Activated T-cell treated with anti-CD3 and anti-CD28 coated beads, Interleukin-2, amount 50 U/mL, for 4 hours (primary cell): ENCODE measurements around the gene SEPHS1. TPM values are rescaled to one million over a fixed set of nuclear protein-coding genes. Genes with fewer than 3 reads are reported as not detected.
"Not testable (repeated sequence)": the region's sequence is repeated elsewhere in the genome, so short reads cannot be mapped to it uniquely, and the experiment has no call there.

Experiments
- ATAC-seq, 2 donors: fragments of 200-7000 bp; cut with Tn5 transposase; one replicate each; pipeline ENCODE4 v1.10.0; 2021
- DNase-seq: peaks from one replicate; pipeline ENCODE4 v3.0.0-alpha.2; 2020
- H3K27me3 Mint-ChIP-seq: one replicate; pipeline ENCODE4 v1.8.0; 2021; ENCODE audit warnings: low read depth, mixed read lengths
- H3K36me3 Mint-ChIP-seq: one replicate; pipeline ENCODE4 v1.8.0; 2022; ENCODE audit warnings: mixed read lengths; ENCODE audit not compliant: insufficient read depth
- H3K4me1 Mint-ChIP-seq: one replicate; pipeline ENCODE4 v1.8.0; 2021; ENCODE audit warnings: low read depth, mixed read lengths
- H3K4me3 Mint-ChIP-seq: one replicate; pipeline ENCODE4 v1.8.0; 2021; ENCODE audit warnings: mild to moderate bottlenecking, moderate library complexity, mixed read lengths
- H3K9me3 Mint-ChIP-seq: one replicate; pipeline ENCODE4 v1.8.0; 2021; ENCODE audit warnings: mixed read lengths
- total RNA-seq, 3 donors: library from RNA; stranded (reverse); gene quantifications; one replicate each; pipeline ENCODE4 v1.2.1, GENCODE V29; 2021

Gene SEPHS1
- total RNA-seq, 3 donors from 2014 or later, result 43.4 to 56.2 (median 48.5) TPM

DNA sequence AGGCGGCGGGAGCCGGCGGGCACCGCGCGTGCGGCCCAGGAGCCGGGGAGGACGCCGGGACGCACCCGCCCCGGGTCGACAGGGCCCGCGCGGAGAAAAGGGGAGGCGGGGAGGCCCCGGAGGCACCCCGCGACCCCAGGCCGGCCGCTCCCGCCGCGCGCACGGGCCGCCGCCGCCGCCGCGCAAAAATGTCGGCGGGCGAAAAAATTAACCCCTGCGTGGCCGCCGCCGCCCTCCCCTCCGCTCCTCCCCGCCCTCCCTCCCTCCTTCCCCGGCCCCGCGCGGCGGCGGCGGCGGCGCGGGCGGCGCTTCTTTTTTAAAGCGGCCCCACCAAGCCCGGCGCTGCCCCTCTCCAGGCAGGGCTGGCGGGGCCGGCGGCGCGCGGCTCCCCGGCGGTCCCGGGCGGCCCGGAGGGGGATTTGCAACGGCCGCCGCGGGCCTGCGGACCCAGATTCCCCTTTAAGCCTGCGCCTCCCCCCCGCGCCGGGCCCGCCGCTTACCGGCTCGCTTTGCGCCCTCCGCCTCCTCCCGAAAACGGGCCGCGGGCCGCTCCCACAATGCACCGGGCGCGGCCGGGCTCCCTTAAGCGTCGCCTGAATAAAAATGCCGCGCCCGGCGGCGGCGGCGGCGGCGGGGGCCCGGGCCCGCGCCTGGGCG lies 465 bp downstream of the SEPHS1 start:
- Mint-ChIP-seq H3K4me1 (peaks cover 57% of the 10 kb centered on the region), H3K27me3 (no peaks in the 10 kb centered on the region), H3K4me3 (peak overlapping the region; percentile 52), H3K9me3 (no peaks in the 10 kb centered on the region), H3K36me3 (peaks cover 9% of the 10 kb centered on the region)
- ATAC-seq (peak; percentile 70 to 73), DNase-seq (peak; percentile 68)

DNA sequence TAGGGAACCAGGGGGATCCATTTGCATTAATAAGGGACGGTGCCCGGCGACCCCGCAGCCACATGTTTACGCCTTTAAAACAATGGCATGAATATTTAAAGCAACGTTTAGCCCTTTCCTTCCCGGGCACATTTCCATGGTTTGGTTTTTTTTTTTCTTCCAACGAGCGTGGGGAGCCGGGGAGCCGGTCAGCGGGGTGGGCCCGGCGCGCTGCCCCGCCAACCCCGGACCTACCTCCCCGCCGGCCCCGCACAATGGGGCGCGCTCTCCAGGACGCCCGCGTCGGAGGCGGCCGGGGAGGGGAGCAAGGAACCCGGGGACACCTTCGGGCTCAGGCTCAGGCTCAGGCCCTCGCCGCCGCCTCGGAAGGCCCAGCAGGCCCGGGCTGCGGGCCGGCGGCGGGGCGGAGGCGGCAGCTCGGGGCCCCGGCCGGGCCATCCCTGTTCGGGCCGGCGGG lies 1.0 kb downstream of the SEPHS1 start:
- H3K9me3 Mint-ChIP-seq, result no peaks in the 10 kb centered on the region
- peak overlapping the region; percentile 83 for H3K4me3 Mint-ChIP-seq
- peaks cover 53% of the 10 kb centered on the region for H3K4me1 Mint-ChIP-seq
- ATAC-seq (peak; percentile 18 to 34), DNase-seq (peak; percentile 9)
- no peaks in the 10 kb centered on the region for H3K27me3 Mint-ChIP-seq
- peaks cover 9% of the 10 kb centered on the region for H3K36me3 Mint-ChIP-seq

DNA sequence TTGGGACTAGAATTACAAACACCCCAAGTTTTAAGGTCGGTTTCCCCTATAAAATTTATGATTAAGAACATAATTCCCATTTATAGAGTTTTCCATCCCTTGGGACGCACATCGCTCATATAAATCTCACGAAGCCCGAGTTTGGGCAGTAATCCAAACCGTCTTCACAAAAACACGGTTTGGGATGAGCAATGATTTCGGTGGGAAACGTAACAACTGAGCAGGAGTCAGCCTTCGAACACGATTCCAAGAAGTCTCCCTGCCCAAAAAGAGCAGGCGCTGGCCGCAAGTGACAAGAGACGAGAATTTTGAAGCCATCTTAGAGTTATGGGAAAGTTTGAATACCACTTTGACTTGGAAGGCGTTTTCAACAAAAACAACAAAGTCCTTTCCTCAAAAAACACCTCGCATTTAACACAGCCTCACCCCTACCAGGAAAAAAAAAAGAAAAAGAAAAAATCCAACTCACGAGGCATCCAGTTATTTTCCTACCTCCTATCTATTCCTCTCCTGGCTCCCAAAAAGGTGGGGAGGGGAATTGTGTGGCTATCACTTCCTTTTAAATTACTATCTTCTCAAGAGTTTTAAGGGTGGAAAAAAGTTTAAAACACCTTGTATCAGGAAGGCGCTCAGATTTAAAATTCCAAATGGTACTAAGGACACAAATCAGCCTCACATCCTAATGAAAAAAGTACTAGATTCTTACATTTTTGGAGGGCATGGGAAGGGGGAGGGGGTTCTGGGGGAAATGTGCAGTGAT lies 1.6 kb downstream of the SEPHS1 start:
- H3K36me3 Mint-ChIP-seq, result peaks cover 9% of the 10 kb centered on the region
- H3K27me3 Mint-ChIP-seq, result no peaks in the 10 kb centered on the region
- no peak for DNase-seq
- H3K4me3 Mint-ChIP-seq, result peak overlapping the region; percentile 83
- no peak for ATAC-seq
- no peaks in the 10 kb centered on the region for H3K9me3 Mint-ChIP-seq
- peaks cover 47% of the 10 kb centered on the region for H3K4me1 Mint-ChIP-seq

- peak overlapping the region; percentile 35 for H3K4me3 Mint-ChIP-seq
- peak; percentile 6 for DNase-seq
- peaks cover 18% of the 10 kb centered on the region for H3K36me3 Mint-ChIP-seq
- H3K4me1 Mint-ChIP-seq, result peaks cover 33% of the 10 kb centered on the region
- peak; percentile 87 to 89 for ATAC-seq
- H3K9me3 Mint-ChIP-seq, result no peaks in the 10 kb centered on the region
- H3K27me3 Mint-ChIP-seq, result no peaks in the 10 kb centered on the region
Observed at GRCh38 chr10:13340626-13341376, 7.3 kb downstream of the SEPHS1 start.

DNA sequence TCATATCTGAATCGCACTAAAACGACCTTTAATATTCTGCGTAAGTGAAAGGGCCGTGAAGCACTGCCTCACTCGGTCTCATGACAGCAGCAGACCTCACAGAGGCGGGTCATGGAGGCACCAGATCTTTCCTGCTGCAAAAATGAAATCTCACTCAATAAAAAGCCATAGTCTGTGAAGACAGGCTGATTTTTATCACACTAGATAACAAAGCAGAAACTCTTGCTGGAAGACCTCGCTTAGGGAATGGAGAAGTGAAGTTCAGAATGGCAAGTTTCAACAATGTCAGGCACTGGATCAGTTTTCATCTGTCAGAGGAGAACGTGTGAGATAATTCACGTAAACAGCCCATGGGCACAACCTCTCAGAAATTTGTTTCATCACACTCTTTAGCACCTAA lies 8.0 kb downstream of the SEPHS1 start:
- DNase-seq, result no peak
- Mint-ChIP-seq H3K9me3 (no peaks in the 10 kb centered on the region), H3K4me1 (peaks cover 27% of the 10 kb centered on the region), H3K4me3 (peak overlapping the region; percentile 35), H3K36me3 (peaks cover 18% of the 10 kb centered on the region), H3K27me3 (no peaks in the 10 kb centered on the region)
- ATAC-seq, result peak in 1 of 2 donors; percentile 24

GRCh38 chr10:13338390-13339110 lies 9.5 kb downstream of the SEPHS1 start:
- H3K27me3 Mint-ChIP-seq, result no peaks in the 10 kb centered on the region
- ATAC-seq, result no peak
- peaks cover 19% of the 10 kb centered on the region for H3K4me1 Mint-ChIP-seq
- no peak for DNase-seq
- H3K36me3 Mint-ChIP-seq, result peaks cover 16% of the 10 kb centered on the region
- no peaks in the 10 kb centered on the region for H3K9me3 Mint-ChIP-seq
- no peak overlapping the region for H3K4me3 Mint-ChIP-seq

GRCh38 chr10:13337827-13338196 lies 10.3 kb downstream of the SEPHS1 start:
- no peak for ATAC-seq
- H3K9me3 Mint-ChIP-seq, result no peaks in the 10 kb centered on the region
- no peak overlapping the region for H3K4me3 Mint-ChIP-seq
- no peaks in the 10 kb centered on the region for H3K27me3 Mint-ChIP-seq
- peaks cover 19% of the 10 kb centered on the region for H3K4me1 Mint-ChIP-seq
- no peak for DNase-seq
- peaks cover 14% of the 10 kb centered on the region for H3K36me3 Mint-ChIP-seq

DNA sequence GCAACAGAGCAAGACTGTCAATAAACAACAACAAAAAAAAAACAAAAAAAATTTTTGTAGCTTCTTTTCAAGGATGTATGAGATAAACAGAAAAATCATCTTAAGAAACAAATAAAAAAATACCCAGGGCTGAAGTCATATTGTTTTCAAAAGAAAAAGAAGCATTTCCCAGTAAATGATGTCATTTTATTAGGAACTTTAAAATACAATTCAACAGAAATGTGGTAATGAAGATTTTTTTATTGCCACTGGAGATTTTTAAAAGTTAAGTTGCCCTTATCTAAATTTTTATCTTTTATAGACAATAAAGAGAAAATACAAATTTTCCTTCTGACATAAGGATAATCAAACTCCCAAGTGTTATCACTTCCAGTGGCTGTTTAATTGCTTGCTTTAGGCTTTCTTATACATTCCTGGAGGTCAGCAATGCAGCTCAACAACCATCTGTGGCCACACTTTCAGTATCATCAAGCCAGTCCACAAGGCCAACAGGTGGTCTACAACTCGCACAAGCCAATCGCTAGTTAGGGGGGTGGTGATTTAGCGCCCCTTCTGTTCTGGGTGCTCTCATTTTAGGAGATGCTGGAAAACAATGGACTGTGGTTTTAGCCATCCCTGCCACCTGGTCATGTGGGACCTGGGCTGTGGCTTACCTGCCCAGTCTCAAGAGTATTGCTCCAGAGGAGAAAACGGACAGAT lies 10.8 kb downstream of the SEPHS1 start:
- peaks cover 15% of the 10 kb centered on the region for H3K36me3 Mint-ChIP-seq
- DNase-seq, result no peak
- no peak overlapping the region for H3K4me3 Mint-ChIP-seq

GRCh38 chr10:13335881-13336280 lies 12.2 kb downstream of the SEPHS1 start:
- Mint-ChIP-seq H3K4me1 (peaks cover 13% of the 10 kb centered on the region), H3K9me3 (no peaks in the 10 kb centered on the region), H3K4me3 (no peak overlapping the region), H3K27me3 (no peaks in the 10 kb centered on the region), H3K36me3 (peaks cover 24% of the 10 kb centered on the region)
- DNase-seq (no peak), ATAC-seq (no peak)

More for the DNA sequence above, 10.8 kb downstream of the SEPHS1 start:
- Mint-ChIP-seq H3K9me3 (no peaks in the 10 kb centered on the region), H3K27me3 (no peaks in the 10 kb centered on the region), H3K4me1 (peaks cover 19% of the 10 kb centered on the region)
- ATAC-seq, result no peak

DNA sequence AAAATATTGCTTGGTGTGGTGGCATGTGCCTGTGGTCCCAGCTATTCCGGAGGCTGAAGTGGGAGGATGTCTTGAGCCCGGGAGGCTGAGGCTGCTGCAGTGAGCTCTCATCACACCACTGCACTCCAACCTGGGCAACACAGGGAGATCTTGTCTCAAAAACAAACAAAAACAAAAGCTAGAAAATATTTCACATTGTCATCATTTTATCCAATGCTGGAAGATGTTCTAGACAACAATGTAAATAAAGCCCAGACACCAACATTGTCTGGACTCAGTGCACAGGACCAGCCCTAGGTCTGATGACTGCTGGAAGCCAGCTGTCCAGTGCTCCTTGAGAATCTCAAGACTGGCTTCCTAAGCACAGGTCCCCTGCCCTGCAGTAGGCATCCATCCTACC lies 13.5 kb downstream of the SEPHS1 start:
- Mint-ChIP-seq H3K4me3 (no peak overlapping the region), H3K9me3 (no peaks in the 10 kb centered on the region), H3K36me3 (peaks cover 30% of the 10 kb centered on the region), H3K27me3 (no peaks in the 10 kb centered on the region), H3K4me1 (peaks cover 5% of the 10 kb centered on the region)
- ATAC-seq (no peak), DNase-seq (no peak)

- no peak for DNase-seq
- Mint-ChIP-seq H3K4me1 (no peaks in the 10 kb centered on the region), H3K9me3 (no peaks in the 10 kb centered on the region), H3K36me3 (peaks cover 27% of the 10 kb centered on the region), H3K4me3 (no peak overlapping the region), H3K27me3 (no peaks in the 10 kb centered on the region)
- no peak for ATAC-seq
Observed at GRCh38 chr10:13331646-13332045, 16.4 kb downstream of the SEPHS1 start.

DNA sequence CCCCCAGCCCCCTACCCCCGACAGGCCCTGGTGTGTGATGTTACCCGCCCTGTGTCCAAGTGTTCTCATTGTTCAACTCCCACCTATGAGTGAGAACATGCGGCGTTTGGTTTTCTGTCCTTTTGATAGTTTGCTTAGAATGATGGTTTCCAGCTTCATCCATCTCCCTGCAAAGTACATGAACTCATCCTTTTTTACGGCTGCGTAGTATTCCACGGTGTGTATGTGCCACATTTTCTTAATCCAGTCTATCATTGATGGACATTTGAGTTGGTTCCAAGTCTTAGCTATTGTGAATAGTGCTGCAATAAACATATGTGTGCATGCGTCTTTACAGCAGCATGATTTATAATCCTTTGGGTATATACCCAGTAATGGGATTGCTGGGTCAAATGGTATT lies 17.1 kb downstream of the SEPHS1 start:
- peaks cover 30% of the 10 kb centered on the region for H3K36me3 Mint-ChIP-seq
- H3K27me3 Mint-ChIP-seq, H3K4me1 Mint-ChIP-seq, H3K4me3 Mint-ChIP-seq, DNase-seq, ATAC-seq, H3K9me3 Mint-ChIP-seq: not testable (repeated sequence)

DNA sequence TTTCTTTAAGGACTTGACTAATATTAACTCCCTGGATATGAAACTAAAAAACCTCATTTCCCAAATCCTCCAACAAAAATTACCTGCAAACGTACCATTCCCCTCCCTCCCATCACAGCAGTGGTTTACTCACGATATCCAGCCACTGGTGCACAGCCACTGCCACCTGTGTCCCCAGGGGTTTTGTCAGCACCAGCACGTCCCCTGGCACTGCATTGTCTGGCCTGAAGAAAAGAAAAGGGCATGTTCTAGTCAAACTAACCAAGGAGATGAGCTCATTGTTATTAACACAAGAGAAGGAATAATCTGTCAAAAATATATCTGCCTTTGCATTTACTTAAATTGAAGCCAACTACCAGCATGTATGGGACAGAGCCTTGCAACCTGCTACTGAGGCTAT lies 18.5 kb downstream of the SEPHS1 start:
- ATAC-seq, result no peak
- H3K4me1 Mint-ChIP-seq, result no peaks in the 10 kb centered on the region
- peaks cover 40% of the 10 kb centered on the region for H3K36me3 Mint-ChIP-seq
- H3K27me3 Mint-ChIP-seq, result no peaks in the 10 kb centered on the region
- no peaks in the 10 kb centered on the region for H3K9me3 Mint-ChIP-seq
- DNase-seq, result no peak
- H3K4me3 Mint-ChIP-seq, result no peak overlapping the region
